HG03520 (cell line): ENCODE data around the gene BATF.

Source experiments
- ATAC-seq: cut with Tn5 transposase; IDR thresholded peaks from one replicate; pipeline ENCODE4 v1.9.1; 2021; ENCODE audit warnings: mild to moderate bottlenecking, moderate library complexity; ENCODE audit not compliant: unreplicated experiment

BATF gene

GRCh38 chr14:75531660-75532317 lies 9.5 kb downstream of the BATF start:
- no peak for ATAC-seq

- no peak for ATAC-seq
Measured at GRCh38 chr14:75533791-75534555, 11.7 kb downstream of the BATF start.

GRCh38 chr14:75535164-75535898 lies 13.1 kb downstream of the BATF start:
- no peak for ATAC-seq

DNA sequence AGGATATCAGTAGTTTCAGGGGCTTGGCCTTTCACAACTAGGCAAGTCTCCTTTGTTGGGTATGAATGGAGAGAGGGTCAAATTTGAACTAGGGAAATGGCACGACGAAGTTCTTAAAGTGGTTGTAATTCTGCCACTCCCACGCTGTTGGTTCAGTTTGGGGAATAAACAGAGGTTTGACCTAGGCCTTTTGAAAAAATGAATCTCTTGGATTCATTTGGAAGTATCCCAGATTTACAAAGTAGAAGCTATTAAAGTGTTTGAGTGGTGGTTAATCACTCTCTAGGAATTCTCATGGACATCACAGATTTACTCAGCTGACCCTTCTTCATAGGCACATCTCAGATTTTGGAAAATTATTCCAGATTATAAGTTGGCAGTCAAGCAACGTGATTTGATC lies 14.8 kb downstream of the BATF start:
- no peak for ATAC-seq

DNA sequence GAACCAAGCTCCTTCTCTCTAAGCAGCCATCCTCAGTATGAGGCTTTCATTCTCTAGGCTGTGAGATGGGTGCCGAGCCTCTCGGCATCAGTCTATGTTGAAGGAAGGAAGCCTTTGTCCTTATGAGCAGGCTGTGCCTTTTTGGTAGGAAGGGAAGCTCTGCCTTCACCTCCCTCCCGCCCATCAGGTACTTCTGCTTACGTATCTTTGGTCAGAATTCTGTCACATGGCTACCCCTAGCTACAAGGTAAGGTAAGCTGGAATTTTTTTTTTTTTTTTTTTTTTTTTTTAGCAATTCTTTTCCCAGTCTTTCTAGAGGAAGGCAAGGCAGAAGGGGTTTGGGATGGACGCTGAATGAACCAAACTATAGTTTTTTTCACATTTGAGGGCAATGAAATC lies 16.9 kb downstream of the BATF start:
- ATAC-seq = no peak

DNA sequence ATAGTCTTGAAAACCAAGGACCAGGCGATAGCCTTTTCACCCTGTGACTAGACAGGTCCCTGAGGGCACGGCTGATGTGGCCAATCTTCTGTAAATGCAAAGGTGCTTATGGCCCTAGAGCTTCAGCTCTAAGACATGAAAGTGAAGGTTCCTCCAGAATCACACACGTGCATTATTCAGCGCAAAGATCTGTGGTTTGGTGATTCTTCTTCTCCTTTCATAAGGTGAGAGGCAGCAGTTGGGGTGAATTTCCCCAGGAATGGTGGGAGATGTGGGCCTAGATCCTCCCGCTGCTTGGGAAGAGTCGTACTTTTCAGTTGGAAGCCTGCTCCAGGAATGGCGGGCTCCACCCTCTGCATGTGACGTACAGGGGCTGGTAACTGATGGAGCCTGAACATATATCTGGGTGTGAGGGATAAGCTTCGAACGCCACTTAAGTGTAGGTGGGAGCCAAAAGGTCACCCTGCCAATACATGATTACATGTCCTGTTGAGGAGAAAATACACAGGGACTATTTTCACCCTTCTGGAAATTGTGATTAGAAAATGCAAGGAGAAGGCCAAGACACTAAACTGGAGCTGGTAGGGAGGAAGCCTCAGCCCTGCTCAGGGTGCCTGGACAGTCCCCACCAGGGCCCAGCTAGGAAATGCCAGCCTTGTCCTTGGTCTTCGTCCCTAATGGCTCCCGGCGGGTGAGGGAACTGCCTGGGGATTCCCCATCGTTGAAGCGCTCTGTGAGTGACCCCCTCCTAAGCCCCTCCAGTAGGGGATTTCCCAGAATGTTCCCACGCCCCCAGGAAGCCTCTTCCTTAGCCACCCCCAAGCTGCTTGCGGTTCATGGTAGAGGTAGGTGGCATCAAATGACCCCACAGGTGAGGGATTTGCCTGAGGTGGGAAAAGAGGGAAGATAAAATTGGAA lies 17.6 kb downstream of the BATF start:
- ATAC-seq = no peak

DNA sequence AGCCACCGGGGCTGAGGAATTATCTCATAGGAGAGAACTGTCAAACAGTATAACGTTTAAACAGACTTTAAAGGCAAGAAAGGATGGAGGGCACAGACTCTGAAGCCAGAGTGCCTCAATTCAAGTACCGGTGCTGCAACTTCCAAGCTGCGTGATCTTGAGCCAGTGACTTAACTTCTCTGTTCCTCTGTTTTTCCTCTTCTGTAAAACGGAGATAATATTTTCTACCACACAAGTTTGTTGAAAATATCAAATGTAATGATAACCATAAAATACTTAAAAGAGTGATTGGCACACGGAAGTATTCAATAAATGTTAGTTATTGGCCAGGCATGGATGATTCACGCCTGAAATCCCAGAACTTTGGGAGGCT lies 18.2 kb downstream of the BATF start:
- ATAC-seq = no peak

DNA sequence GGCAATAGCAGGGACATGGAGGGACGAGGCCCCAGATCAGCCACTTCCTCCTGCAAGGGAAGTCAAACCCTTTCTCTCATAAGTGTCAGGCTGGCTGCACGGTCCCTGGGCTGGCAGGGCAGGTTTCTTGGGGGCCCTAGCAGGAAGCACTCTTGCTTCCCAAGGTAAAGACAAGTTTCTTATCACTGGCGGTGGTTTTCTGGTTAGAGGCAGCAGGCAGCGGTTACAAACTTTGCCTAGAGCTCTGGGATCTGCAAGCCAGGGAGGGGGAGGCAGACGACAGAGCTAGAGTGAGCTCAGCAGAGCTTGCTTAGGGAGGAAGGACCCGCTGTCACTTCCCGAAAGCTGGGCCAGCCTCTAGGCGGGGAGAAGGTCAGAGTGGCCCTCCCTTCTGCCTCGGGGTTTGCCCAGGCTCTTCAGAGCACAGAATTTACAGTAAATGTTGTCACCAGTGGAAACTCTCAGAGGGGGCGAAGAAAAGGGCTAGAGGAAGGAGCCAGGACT lies 20.4 kb downstream of the BATF start:
- peak; percentile 51 for ATAC-seq

- ATAC-seq = peak; percentile 2
Measured at GRCh38 chr14:75543253-75543652, 21.0 kb downstream of the BATF start.

DNA sequence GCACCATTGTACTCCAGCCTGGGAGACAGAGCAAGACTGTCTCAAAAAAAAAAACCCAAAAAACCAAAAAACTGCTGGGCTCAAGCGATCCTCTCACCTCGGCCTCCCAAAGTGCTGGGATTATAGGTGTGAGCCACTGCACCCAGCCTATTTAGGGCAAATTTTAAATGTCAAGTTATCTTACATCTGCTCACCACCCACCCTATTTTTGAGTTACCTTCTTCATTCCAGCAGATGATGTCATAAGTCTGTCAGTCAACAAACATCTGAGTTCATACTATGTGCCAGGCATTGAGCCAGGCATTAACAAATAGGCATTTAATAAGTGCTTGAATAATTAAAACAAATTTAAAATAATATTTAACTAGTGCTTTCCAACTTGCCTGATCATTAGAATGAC lies 21.5 kb downstream of the BATF start:
- no peak for ATAC-seq

DNA sequence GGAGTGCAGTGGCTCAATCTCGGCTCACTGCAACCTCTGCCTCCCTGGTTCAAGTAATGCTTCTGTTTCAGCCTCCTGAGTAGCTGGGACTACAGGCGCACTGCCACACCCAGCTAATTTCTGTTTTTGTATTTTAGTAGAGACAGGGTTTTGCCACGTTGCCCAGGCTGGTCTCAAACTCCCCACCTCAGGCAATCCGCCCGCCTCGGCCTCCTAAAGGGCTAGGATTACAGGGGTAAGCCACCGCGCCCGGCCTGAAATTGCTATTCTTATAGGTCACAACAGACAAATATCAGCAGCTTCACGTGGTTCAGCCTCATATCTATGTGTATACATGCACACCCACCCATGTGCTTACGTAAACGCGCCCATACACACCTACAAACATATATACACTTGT lies 23.6 kb downstream of the BATF start:
- ATAC-seq = no peak

- no peak for ATAC-seq
Measured at GRCh38 chr14:75547552-75548250, 25.4 kb downstream of the BATF start.

GRCh38 chr14:75548544-75548943 lies 26.3 kb downstream of the BATF start:
- ATAC-seq = no peak

- ATAC-seq = no peak
Measured at GRCh38 chr14:75549169-75549568, 26.9 kb downstream of the BATF start.

DNA sequence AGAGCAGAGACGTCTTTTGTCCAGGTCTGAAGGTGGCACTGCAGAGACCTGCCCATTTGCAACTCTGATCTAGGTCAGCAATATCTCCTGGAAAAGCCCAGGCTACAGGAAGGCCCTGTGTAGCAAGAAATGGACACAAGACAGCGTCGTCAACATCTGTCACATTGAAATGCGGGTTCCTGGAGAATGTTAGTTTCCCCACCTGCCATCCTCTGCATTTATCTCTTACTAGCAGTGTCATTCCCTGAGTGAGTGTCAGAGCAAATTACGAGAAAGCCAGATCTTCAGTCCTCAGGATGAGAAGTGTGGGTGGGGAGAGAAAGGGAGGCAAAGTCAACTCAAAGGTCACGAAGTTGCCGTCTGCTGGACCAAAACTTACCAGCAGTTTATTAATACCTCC lies 28.8 kb downstream of the BATF start:
- no peak for ATAC-seq

DNA sequence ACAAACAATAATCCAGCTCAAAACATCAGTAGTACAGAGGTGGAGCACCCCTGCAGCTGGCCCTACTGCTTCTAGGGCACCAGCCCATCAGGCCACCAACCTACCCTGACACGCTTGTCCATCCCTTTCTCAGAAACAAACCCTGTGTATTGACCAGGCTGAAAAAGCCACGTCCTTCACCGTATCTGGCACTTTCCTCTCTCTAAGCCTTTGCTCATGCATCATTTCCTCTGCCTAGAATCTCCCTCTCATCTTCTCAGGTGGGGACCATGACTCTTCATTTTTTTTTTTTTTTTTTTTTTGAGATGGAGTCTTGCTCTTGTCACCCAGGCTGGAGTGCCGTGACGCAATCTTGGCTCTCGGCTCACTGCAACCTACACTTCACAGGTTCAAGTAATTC lies 30.9 kb downstream of the BATF start:
- no peak for ATAC-seq

DNA sequence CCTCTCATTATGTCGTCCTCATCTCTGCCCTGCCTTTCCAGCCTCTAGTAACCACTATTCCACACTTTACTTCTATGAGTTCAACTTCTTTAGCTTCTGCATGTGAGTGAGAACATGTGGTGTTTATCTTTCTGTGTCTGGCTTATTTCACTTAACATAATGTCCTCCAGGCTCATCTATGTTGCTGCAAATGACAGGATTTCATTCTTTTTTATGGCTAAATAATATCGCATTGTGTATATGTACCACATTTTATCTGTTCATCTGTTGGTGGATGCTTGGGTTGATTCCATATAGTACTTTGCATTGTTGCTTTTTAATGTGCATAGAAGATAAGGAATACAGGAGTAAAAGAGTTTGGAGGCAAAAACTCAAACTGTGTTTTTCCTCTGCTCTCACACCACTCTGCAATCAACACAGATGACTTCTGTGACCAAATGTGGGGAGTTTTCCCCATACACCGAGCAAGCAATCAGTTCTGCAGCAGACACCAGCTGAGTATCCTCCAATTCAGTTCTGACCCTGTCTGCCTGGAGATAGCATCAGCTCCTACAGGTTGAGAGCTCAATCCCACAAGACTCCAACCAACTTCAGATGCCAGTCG lies 31.6 kb downstream of the BATF start:
- ATAC-seq = no peak

GRCh38 chr14:75554482-75554881 lies 32.2 kb downstream of the BATF start:
- ATAC-seq = no peak

- ATAC-seq = no peak
Measured at GRCh38 chr14:75558440-75558839, 36.2 kb downstream of the BATF start.

GRCh38 chr14:75559045-75559444 lies 36.8 kb downstream of the BATF start:
- ATAC-seq = no peak
